GM12872 (cell line): ENCODE data around the gene NOL11.

ENCODE experiments used
- TF ChIP-seq, protein P1 (sequence below): IDR thresholded peaks from 3 replicates; pipeline ENCODE4 v1.5.1; 2011; ENCODE audit warnings: low read depth, mild to moderate bottlenecking, low read length, moderate library complexity; ENCODE audit not compliant: insufficient read depth

NOL11 gene

DNA sequence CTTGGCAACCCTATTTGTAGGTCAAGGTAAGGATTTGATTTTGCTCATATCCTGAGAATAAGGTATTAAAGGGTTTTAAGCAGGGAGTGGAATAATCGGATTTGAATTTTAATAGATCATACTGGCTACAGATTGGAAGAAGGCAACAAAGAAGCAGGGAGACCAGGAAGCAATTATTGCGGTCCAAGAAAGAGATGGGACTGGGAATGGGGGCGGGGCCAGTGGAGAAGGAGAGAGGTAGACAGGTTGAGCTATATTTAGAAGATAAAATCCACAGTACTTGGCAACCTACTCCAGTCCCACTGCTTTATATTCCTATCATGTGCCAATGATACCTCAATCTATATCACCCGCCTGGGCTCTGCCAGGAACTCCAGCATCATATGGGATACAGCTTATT is 5.8 kb upstream of the NOL11 start:
- TF ChIP-seq, protein P1, sequence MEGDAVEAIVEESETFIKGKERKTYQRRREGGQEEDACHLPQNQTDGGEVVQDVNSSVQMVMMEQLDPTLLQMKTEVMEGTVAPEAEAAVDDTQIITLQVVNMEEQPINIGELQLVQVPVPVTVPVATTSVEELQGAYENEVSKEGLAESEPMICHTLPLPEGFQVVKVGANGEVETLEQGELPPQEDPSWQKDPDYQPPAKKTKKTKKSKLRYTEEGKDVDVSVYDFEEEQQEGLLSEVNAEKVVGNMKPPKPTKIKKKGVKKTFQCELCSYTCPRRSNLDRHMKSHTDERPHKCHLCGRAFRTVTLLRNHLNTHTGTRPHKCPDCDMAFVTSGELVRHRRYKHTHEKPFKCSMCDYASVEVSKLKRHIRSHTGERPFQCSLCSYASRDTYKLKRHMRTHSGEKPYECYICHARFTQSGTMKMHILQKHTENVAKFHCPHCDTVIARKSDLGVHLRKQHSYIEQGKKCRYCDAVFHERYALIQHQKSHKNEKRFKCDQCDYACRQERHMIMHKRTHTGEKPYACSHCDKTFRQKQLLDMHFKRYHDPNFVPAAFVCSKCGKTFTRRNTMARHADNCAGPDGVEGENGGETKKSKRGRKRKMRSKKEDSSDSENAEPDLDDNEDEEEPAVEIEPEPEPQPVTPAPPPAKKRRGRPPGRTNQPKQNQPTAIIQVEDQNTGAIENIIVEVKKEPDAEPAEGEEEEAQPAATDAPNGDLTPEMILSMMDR = no peak

DNA sequence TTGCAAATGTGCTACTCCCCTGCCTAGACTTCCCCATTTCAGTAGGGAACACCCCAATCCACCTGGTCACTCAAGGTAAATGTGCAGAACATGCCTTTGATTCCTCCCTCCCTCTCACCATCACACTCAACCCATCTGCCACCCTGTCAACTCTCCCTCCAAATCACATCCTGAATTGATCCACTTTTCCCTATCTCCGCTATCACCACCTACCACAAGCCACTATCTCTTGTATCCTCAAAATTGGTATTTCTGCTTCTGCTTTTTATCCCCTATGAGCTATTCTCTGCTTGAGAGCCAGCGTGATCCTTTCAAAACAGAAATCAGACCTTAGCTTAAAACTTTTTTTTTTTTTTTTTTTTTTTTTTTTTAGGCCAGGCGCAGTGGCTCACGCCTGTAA is 5.4 kb upstream of the NOL11 start:
- TF ChIP-seq, protein P1 = no peak

DNA sequence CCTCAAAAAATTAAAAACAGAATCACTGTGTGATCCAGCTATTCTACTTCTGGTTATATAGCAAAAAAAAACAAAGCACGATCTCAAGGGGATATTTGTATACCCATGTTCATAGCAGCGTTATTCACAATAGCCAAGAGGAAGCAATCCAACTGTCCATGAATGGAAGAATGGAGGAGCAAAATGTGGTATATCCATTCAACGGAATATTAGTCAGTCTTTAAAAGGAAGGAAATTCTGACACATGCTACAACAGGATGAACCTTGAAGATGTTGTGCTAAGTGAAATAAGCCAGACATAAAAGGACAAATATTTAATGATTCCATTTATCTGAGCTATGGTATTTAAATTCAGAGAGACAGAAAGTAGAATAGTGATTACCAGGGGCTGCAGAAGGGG is 4.6 kb upstream of the NOL11 start:
- TF ChIP-seq, protein P1 = no peak

DNA sequence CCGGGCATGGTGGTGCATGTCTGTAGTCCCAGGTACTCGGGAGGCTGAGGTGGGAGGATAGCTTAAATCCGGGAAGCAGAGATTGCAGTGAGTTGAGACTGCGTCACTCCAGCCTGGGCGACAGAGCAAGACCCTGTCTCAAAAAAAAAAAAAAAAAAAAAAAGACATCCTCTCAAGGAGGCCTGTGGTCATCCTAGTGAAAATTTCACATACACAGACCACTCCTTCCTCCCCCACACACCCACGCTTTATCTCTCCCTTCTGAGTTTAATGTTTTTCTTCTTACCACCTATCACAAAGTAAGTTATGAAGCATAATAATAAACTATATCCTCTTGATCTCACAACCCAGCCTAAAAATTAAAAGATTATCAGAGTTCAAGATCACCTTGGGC is 1.3 kb upstream of the NOL11 start:
- TF ChIP-seq, protein P1 = no peak

DNA sequence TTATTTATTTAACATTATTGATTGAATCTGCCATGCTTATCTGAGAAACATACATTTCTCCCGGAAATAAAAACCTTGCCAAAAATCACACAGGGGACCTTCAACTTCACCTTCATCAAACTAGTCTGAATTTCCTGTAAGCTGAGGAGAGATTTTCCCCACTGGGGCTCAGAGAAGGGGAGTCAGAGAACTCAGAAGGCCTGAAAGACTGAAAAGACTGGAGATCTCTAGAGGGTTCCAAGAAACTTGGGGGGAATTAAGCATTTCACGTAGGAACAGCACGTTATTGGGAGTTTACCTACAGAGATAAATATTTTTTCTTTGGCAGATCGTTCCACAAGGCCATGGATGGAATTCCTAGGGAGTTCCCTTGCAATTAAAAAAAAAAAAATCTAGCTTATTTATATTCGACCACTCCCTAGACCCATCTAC is 528 bp upstream of the NOL11 start:
- TF ChIP-seq, protein P1 = no peak

DNA sequence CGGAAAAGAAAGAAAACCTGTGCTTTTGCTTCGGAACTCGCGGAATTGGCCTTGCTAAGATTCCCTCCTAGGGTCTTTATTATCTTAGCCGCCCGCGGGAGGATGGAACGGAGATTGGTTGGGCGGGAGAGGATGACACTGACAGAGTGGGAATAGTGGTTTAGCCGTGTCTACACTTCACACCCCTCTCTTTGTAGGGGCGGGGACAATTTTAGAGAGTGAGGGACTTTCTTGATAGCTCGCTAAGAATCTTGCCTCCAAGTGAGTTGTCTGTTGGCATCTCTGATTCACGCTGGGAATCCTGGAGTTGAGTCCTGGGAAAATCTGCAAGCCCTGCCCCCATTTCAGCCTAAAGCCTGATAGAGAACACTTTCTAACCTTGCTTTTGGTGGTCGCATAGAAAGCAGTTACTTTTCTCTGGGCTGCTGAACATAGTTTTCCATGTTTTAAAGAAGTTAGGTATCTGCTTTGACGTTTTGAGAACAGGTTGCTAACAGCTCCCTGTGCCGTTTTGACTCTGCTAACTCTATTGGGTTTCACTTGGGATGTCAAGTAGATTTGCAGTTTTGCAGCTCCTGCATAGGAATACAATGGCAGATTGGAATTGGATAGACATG is 697 bp downstream of the NOL11 start:
- TF ChIP-seq, protein P1 = no peak

DNA sequence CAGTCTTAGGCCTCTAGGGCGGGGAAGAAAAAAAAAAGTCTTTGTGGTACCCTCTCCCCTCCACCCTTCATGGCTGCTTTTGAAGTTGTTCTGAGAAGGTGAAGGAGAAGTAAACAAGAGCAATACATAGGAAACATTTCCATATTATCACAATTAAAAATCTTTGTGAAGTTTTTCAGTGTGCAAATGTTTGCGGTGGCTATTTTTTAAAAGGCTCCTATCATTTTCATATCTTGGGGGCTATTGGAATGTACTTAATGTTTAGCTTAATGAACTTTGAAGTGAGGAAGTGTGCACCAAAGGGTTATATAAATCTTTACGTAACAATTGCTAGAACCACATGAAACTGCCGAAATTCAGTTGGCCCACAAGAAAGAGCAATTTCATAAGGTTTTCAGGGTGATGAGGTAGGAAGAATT is 7.6 kb downstream of the NOL11 start:
- TF ChIP-seq, protein P1 = no peak
